NCI-H2029 (cell line): ENCODE measurements around the gene LRGUK.
"Not testable (repeated sequence)": the region's sequence is repeated elsewhere in the genome, so short reads cannot be mapped to it uniquely, and the experiment has no call there.

Experiments used
- DNase-seq: peaks from one replicate; lab custom pipeline; 2025; lab: John Stamatoyannopoulos, UW

Gene LRGUK

GRCh38 chr7:134126966-134127848 is at the start of gene LRGUK:
Gene LRGUK (plus strand): TSS chr7:134127340. CDS start chr7:134127368, 28 bp downstream.
- DNase-seq = peak; percentile 65

- DNase-seq = not testable (repeated sequence)
Measured at GRCh38 chr7:134077560-134077959, 49.6 kb upstream of the LRGUK start.

- DNase-seq = no peak
Measured at GRCh38 chr7:134078991-134079390, 48.1 kb upstream of the LRGUK start.

GRCh38 chr7:134081695-134082094 is 45.4 kb upstream of the LRGUK start:
- no peak for DNase-seq

GRCh38 chr7:134083766-134084487 is 43.2 kb upstream of the LRGUK start:
- DNase-seq = no peak

GRCh38 chr7:134084488-134085144 is 42.5 kb upstream of the LRGUK start:
- no peak for DNase-seq

GRCh38 chr7:134085311-134085710 is 41.8 kb upstream of the LRGUK start:
- DNase-seq = no peak

- DNase-seq = no peak
Measured at GRCh38 chr7:134086998-134087735, 40.0 kb upstream of the LRGUK start.

- no peak for DNase-seq
Measured at GRCh38 chr7:134088199-134088598, 38.9 kb upstream of the LRGUK start.

GRCh38 chr7:134089446-134089845 is 37.7 kb upstream of the LRGUK start:
- no peak for DNase-seq

GRCh38 chr7:134098072-134098471 is 29.1 kb upstream of the LRGUK start:
- no peak for DNase-seq

- no peak for DNase-seq
Measured at GRCh38 chr7:134101716-134102115, 25.4 kb upstream of the LRGUK start.

- no peak for DNase-seq
Measured at GRCh38 chr7:134104166-134104565, 23.0 kb upstream of the LRGUK start.

GRCh38 chr7:134105841-134106240 is 21.3 kb upstream of the LRGUK start:
- DNase-seq = no peak

GRCh38 chr7:134108802-134109201 is 18.3 kb upstream of the LRGUK start:
- no peak for DNase-seq

GRCh38 chr7:134113655-134114054 is 13.5 kb upstream of the LRGUK start:
- no peak for DNase-seq

GRCh38 chr7:134114992-134115391 is 12.1 kb upstream of the LRGUK start:
- DNase-seq = no peak

GRCh38 chr7:134120405-134120804 is 6.7 kb upstream of the LRGUK start:
- no peak for DNase-seq

GRCh38 chr7:134121632-134122139 is 5.5 kb upstream of the LRGUK start:
- no peak for DNase-seq

GRCh38 chr7:134122980-134123379 is 4.2 kb upstream of the LRGUK start:
- no peak for DNase-seq

GRCh38 chr7:134126146-134126545 is 994 bp upstream of the LRGUK start:
- DNase-seq = no peak

GRCh38 chr7:134126596-134126965 is 559 bp upstream of the LRGUK start:
- no peak for DNase-seq
